Mesodermal cell (in vitro differentiated cells): ENCODE results near the gene METTL24.
"Not testable (repeated sequence)": the region's sequence is repeated elsewhere in the genome, so short reads cannot be mapped to it uniquely, and the experiment has no call there.

Experiments
- H3K27ac ChIP-seq: 2 replicates; pipeline ENCODE4 v1.7.0; 2013; ENCODE audit warnings: mild to moderate bottlenecking, low read depth, low read length, moderate library complexity; ENCODE audit not compliant: severe bottlenecking
- H3K36me3 ChIP-seq: 2 replicates; pipeline ENCODE4 v1.7.1; 2013; ENCODE audit warnings: mild to moderate bottlenecking, low read length, moderate library complexity; ENCODE audit not compliant: control insufficient read depth, insufficient read depth
- H3K4me1 ChIP-seq: one replicate; pipeline ENCODE4 v1.7.1; 2013; ENCODE audit warnings: mild to moderate bottlenecking, low read length; ENCODE audit not compliant: insufficient read depth, control insufficient read depth, poor library complexity, severe bottlenecking
- H3K4me3 ChIP-seq: 2 replicates; pipeline ENCODE4 v1.7.0; 2013; ENCODE audit warnings: low read length, control low read depth, mild to moderate bottlenecking; ENCODE audit not compliant: insufficient read depth, poor library complexity, severe bottlenecking; ENCODE audit errors: extremely low read depth
- H3K9me3 ChIP-seq: 2 replicates; pipeline ENCODE4 v1.7.1; 2013; ENCODE audit warnings: mild to moderate bottlenecking, low read length, moderate library complexity; ENCODE audit not compliant: control insufficient read depth
- WGBS, 2 experiments: methylation state at CpG; one replicate each; pipeline ENCODE4 v1.1.5; 2013; ENCODE audit warnings: missing lambda C conversion rate in 2 of 2; ENCODE audit not compliant: insufficient coverage in 2 of 2; 5-methylcytosine and 5-hydroxymethylcytosine counted together

METTL24 gene

GRCh38 chr6:110265273-110265672, 92.9 kb downstream of the METTL24 start:
- H3K36me3 ChIP-seq = no peaks in the 10 kb centered on the region
- peaks cover 8% of the 10 kb centered on the region for H3K4me1 ChIP-seq
- WGBS, 2 experiments = 90% methylated on average over 2 of the region's 3 CpGs; no CpG with 5 or more reads in 1 of the 2 experiments
- H3K27ac ChIP-seq = no peak overlapping the region
- no peak overlapping the region for H3K4me3 ChIP-seq
- H3K9me3 ChIP-seq = no peaks in the 10 kb centered on the region

- Histone ChIP-seq H3K4me1 (no peaks in the 10 kb centered on the region), H3K9me3 (no peaks in the 10 kb centered on the region), H3K36me3 (no peaks in the 10 kb centered on the region), H3K27ac (no peak overlapping the region), H3K4me3 (no peak overlapping the region)
- WGBS, 2 experiments = 100% methylated on average over 1 of the region's 2 CpGs
These were observed 101.8 kb downstream of the METTL24 start for GRCh38 chr6:110256366-110256765.

GRCh38 chr6:110255211-110255750, 102.9 kb downstream of the METTL24 start:
- Histone ChIP-seq H3K27ac (no peak overlapping the region), H3K36me3 (no peaks in the 10 kb centered on the region)
- WGBS, 2 experiments = 8 to 19% methylated on average over 5 of the region's 5 CpGs

GRCh38 chr6:110250838-110251237, 107.3 kb downstream of the METTL24 start:
- H3K4me1 ChIP-seq = no peaks in the 10 kb centered on the region
- H3K9me3 ChIP-seq = no peaks in the 10 kb centered on the region
- no peak overlapping the region for H3K27ac ChIP-seq
- H3K36me3 ChIP-seq = no peaks in the 10 kb centered on the region
- 28 to 45% methylated on average over 2 to 3 of the region's 5 CpGs for WGBS, 2 experiments
- no peak overlapping the region for H3K4me3 ChIP-seq

More at GRCh38 chr6:110255211-110255750, 102.9 kb downstream of the METTL24 start:
- Histone ChIP-seq H3K4me1 (no peaks in the 10 kb centered on the region), H3K4me3 (no peak overlapping the region), H3K9me3 (no peaks in the 10 kb centered on the region)

DNA sequence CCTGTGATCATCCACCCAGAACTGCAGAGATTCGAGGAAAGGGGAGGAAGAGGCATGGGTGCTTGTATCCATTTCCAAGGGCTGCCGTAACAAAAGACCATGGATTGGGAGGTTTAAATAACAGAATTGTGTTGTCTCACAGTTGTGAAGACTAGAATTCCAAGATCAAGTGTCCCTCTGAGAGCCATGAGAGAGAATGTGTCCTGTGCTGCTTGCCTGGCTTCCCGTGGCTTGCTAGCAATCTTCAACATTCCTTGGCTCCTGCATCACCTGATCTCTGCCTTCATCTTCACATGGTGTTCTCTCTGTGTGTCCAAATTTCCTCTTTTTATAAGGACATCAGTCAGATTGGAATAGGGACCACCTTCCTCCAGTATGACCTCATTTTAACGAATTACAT, 108.1 kb downstream of the METTL24 start:
- 73 to 94% methylated on average over 1 to 3 of the region's 4 CpGs for WGBS, 2 experiments
- Histone ChIP-seq H3K4me1 (no peaks in the 10 kb centered on the region), H3K36me3 (no peaks in the 10 kb centered on the region), H3K9me3 (no peaks in the 10 kb centered on the region), H3K27ac (no peak overlapping the region), H3K4me3 (no peak overlapping the region)

- no peaks in the 10 kb centered on the region for H3K4me1 ChIP-seq
- H3K27ac ChIP-seq = no peak overlapping the region
- H3K36me3 ChIP-seq = no peaks in the 10 kb centered on the region
- H3K9me3 ChIP-seq = no peaks in the 10 kb centered on the region
- WGBS, 2 experiments = 100% methylated on average over 2 of the region's 3 CpGs; no CpG with 5 or more reads in 1 of the 2 experiments
- no peak overlapping the region for H3K4me3 ChIP-seq
These were observed 111.1 kb downstream of the METTL24 start for GRCh38 chr6:110246900-110247546.

DNA sequence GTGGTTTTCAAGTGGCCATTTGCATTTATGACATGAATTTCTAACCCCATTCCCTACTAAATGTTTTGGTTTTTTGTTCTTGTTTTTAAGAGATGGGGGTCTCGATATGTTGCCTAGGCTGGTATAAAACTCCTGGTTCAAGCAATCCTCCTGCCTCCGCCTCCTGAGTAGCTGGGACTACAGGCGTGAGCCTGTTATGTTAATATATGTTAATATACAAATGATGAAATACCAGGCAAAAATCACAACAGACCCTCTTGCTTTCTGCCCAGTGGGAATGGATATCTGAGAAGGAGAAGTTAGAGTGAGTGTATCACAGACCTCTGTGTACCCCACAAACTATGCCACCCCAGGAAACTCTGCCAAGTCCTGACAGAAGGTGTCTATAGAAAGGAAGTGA, 111.8 kb downstream of the METTL24 start:
- no peak overlapping the region for H3K4me3 ChIP-seq
- H3K27ac ChIP-seq = no peak overlapping the region
- H3K9me3 ChIP-seq = no peaks in the 10 kb centered on the region
- H3K4me1 ChIP-seq = no peaks in the 10 kb centered on the region
- WGBS, 2 experiments = no CpG with 5 or more reads among the region's 3 CpGs
- no peaks in the 10 kb centered on the region for H3K36me3 ChIP-seq

GRCh38 chr6:110244621-110245020, 113.5 kb downstream of the METTL24 start:
- WGBS, 2 experiments = no CpG with 5 or more reads among the region's 3 CpGs
- H3K9me3 ChIP-seq, H3K4me3 ChIP-seq, H3K4me1 ChIP-seq, H3K36me3 ChIP-seq, H3K27ac ChIP-seq: not testable (repeated sequence)

GRCh38 chr6:110239526-110240274, 118.4 kb downstream of the METTL24 start:
- Histone ChIP-seq H3K27ac (no peak overlapping the region), H3K4me1 (no peaks in the 10 kb centered on the region), H3K9me3 (no peaks in the 10 kb centered on the region), H3K4me3 (no peak overlapping the region), H3K36me3 (peaks cover 4% of the 10 kb centered on the region)
- no CpG with 5 or more reads among the region's 1 CpG for WGBS, 2 experiments

- H3K36me3 ChIP-seq, H3K4me1 ChIP-seq, H3K9me3 ChIP-seq, H3K27ac ChIP-seq, H3K4me3 ChIP-seq: not testable (repeated sequence)
- WGBS, 2 experiments = no CpG with 5 or more reads among the region's 1 CpG
These were observed 122.1 kb downstream of the METTL24 start for GRCh38 chr6:110236007-110236406.
